Epithelial cell of esophagus (primary cell): ENCODE measurements around the gene TOR3A.
"Not testable (repeated sequence)": the region's sequence is repeated elsewhere in the genome, so short reads cannot be mapped to it uniquely, and the experiment has no call there.

ENCODE experiments used
- DNase-seq: peaks from one replicate; pipeline ENCODE4 v3.0.0; 2010; ENCODE audit warnings: low read depth
- H3K4me3 ChIP-seq: 2 replicates; pipeline ENCODE4 v1.5.1; 2011; ENCODE audit warnings: mild to moderate bottlenecking, low read length, control low read depth
- TF ChIP-seq, protein P1 (sequence below): IDR thresholded peaks from 2 replicates; pipeline ENCODE4 v1.5.1; 2011; ENCODE audit warnings: low read depth, mild to moderate bottlenecking, low read length, control low read depth, inconsistent platforms; ENCODE audit not compliant: insufficient read depth; ENCODE audit errors: missing control alignments

TOR3A gene

DNA sequence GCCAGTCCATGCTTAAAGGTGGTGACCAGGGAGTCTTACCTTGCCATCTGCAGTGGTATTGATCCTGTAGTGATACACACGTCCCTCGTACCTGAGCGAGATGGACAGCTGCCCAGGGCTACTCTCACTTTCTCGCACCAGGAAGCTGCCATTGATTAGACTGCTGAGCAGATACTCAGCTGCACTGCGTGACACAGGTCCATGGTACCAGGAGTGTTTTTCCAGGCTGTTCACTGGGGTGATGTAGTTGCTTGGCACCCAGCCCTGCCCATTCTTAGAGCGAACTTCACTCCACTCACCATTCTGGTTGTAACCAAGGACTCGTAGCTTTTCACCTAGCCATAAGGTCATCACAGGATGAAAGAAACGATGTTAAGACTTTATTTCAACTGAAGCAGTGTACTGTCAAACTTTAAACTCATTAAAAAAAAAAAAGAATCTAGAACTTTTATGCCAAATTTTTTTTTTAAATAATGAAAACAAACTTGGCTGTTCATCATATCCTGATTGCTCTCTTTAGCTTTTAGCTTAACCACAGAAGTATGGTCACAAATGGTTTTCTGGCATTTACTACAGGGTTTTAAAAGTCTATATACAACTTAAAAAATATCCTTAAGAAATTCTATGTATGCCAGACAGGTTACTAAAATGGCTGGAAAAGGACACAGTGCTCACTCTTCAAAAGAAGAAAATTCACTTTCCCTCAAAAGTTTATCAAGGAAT, 44.6 kb downstream of the TOR3A start:
- H3K4me3 ChIP-seq: no peak overlapping the region
- no peak for DNase-seq
- TF ChIP-seq, protein P1, sequence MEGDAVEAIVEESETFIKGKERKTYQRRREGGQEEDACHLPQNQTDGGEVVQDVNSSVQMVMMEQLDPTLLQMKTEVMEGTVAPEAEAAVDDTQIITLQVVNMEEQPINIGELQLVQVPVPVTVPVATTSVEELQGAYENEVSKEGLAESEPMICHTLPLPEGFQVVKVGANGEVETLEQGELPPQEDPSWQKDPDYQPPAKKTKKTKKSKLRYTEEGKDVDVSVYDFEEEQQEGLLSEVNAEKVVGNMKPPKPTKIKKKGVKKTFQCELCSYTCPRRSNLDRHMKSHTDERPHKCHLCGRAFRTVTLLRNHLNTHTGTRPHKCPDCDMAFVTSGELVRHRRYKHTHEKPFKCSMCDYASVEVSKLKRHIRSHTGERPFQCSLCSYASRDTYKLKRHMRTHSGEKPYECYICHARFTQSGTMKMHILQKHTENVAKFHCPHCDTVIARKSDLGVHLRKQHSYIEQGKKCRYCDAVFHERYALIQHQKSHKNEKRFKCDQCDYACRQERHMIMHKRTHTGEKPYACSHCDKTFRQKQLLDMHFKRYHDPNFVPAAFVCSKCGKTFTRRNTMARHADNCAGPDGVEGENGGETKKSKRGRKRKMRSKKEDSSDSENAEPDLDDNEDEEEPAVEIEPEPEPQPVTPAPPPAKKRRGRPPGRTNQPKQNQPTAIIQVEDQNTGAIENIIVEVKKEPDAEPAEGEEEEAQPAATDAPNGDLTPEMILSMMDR: no peak

DNA sequence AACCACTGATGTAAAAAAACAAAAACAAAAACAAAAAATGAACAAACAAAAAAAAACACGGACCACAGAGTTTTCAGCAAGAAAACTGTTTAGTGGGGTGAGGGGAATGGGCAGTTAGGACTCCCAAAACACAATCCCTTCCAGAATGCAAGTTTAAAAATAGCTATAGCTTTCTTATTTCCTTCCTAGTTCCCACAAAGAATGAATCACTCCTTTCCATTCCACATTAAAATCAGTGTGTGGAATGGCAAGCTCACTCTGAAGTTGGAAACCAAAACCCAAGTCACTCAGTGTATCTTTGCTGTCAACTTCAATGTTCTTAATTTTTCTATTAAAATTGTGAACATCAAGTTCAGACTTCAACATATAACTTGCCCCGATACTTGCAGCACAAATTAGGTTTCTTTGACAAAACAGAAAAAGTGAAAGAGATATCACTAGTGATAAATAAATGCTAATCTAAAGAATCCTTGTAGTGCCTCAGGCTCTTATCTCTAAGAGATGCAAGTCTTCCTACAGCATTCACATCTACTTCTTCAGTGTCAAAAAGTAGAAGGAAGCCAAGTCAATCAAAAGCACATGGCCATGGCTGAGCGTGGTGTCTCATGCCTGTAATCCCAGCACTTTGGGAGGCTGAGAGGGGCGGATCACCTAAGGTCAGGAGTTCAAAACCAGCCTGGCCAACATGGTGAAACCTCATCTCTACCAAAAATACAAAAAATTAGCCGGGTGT, 45.5 kb downstream of the TOR3A start:
- no peak overlapping the region for H3K4me3 ChIP-seq
- TF ChIP-seq, protein P1: no peak
- no peak for DNase-seq

DNA sequence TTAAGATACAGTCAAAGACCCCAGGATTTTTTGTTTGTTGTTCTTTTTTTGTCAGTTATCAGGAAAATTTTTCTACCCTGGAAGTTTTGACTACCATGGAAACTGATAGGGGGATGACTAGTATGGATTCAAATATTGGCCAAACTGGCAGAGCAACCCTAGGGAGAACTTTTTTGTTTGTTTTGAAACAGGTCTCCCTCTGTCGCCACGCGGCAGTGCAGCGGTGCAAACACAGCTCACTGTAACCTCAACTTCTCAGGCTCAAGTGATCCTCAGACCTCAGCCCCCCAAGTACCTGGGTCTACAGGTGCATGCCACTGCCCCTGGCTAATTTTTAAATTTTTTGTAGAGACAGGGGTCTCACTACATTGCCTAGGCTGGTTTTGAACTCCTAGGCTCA, 46.6 kb downstream of the TOR3A start:
- TF ChIP-seq, protein P1: no peak
- H3K4me3 ChIP-seq: no peak overlapping the region
- no peak for DNase-seq

DNA sequence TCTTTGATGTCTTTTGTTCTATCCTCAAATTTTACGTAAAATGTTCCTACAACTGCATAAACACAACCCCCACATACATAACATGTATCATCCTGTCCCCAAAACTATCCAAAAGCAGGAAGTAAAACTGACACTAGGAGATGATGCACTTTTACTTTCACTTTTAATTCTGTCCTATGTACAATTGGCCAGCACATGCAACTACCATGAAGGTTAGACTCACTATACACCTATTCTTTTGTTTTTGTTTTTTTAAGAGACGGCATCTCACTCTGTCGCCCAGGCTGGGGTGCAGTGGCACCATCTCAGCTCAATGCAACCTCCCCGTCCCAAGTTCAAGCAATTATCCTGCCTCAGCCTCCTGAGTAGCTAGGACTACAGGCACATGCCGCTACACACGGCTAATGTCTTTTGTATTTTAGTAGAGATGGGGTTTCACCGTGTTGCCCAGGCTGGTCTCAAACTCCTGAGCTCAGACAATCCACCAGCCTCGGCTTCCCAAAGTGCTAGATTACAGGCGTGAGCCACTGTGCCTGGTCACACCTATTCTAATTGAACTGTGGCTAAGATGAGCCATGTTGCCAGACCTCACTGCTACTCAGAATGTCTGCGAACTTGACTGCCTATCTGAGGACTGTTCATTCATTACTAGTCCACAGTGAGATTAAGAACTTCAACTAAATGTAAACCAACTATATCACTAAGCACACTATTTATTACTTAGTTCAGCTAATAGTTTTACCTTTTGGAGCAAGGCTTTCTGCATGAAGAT, 48.0 kb downstream of the TOR3A start:
- no peak overlapping the region for H3K4me3 ChIP-seq
- DNase-seq: peak; percentile 45
- TF ChIP-seq, protein P1: no peak

DNA sequence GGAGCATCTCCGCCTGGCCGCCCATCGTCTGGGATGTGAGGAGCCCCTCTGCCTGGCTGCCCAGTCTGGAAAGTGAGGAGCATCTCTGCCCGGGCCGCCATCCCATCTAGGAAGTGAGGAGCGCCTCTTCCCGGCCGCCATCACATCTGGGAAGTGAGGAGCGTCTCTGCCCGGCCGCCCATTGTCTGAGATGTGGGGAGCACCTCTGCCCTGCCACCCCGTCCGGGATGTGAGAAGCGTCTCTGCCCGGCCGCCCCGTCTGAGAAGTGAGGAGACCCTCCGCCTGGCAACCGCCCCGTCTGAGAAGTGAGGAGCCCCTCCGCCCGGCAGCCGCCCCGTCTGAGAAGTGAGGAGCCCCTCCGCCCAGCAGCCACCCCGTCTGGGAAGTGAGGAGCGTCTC, 53.3 kb downstream of the TOR3A start:
- H3K4me3 ChIP-seq, DNase-seq: not testable (repeated sequence)

DNA sequence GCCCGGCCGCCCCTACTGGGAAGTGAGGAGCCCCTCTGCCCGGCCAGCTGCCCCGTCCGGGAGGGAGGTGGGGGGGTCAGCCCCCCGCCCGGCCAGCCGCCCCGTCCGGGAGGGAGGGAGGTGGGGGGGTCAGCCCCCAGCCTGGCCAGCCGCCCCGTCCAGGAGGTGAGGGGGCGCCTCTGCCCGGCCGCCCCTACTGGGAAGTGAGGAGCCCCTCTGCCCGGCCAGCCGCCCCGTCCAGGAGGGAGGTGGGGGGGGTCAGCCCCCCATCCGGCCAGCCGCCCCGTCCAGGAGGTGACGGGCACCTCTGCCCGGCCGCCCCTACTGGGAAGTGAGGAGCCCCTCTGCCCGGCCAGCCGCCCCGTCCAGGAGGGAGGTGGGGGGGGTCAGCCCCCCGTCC, 53.8 kb downstream of the TOR3A start:
- not testable (repeated sequence) for H3K4me3 ChIP-seq, DNase-seq

DNA sequence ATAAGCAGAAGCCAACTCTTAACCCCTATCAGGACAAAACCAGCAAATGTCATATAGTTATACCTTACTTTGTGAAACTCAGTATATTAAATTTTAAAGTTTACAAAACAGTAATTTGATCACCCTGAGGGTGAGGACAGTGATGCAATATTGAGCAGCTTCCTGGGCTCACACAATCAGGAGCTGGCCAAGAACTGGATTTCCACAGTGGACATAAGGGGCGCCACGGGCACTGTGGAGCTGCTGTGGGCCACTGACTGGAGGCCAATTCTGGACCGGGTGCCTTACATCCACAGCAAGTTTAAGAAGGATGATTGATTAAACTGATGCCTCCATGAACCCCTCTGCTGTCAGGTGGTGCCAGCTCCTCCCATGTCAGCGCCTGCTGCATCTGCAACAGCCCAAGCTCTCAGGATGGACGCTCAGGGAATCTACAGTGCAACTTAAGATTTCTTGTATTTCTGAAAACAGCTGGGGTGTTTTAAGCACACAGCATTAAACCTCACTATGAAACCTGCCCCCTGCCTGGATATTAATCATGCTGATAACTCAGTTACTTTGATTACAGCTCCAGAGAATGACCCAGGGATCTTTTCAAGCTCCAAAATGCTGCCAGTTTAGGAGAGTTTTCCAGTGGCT, 55.9 kb downstream of the TOR3A start:
- TF ChIP-seq, protein P1: no peak
- peak; percentile 41 for DNase-seq
- no peak overlapping the region for H3K4me3 ChIP-seq

DNA sequence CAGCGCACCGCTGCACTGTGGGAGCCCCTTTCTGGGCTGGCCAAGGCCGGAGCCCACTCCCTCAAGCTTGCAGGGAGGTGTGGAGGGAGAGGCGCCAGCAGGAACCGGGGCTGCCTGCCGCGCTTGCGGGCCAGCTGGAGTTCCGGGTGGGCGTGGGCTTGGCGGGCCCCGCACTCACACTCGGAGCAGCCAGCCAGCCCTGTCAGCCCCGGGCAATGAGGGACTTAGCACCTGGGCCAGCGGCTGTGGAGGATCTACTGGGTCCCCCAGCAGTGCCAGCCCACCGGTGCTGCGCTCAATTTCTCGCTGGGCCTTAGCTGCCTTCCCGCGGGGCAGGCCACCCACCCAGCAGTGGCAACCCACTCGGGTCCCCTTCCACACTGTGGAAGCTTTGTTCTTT, 56.9 kb downstream of the TOR3A start:
- DNase-seq, H3K4me3 ChIP-seq: not testable (repeated sequence)
